Prostate gland (tissue), 2 donors: Measurements from ENCODE around the gene FAM50B.

Experiments
- POLR2A ChIP-seq: fragments of 450-650 bp; IDR thresholded peaks from one replicate; pipeline ENCODE4 v1.6.1; 2016; ENCODE audit warnings: antibody characterized with exemption, mild to moderate bottlenecking
- POLR2AphosphoS5 ChIP-seq: sonication (generic); formaldehyde crosslinking; IDR thresholded peaks from one replicate; pipeline ENCODE4 v1.6.1; 2017; ENCODE audit warnings: antibody characterized with exemption
- TF ChIP-seq, protein P1 (sequence below), 4 experiments: fragments of 200-600 bp in 2 of 4; fragments of 450-650 bp in 2 of 4; sonication (generic) in 2 of 4; IDR thresholded peaks; 1 replicate in 3 of 4; 2 replicates in 1 of 4; pipeline ENCODE4 v1.5.1; 2016 to 2019; ENCODE audit warnings: antibody characterized with exemption in 4 of 4, mild to moderate bottlenecking in 2 of 4, moderate library complexity in 2 of 4

DNA sequence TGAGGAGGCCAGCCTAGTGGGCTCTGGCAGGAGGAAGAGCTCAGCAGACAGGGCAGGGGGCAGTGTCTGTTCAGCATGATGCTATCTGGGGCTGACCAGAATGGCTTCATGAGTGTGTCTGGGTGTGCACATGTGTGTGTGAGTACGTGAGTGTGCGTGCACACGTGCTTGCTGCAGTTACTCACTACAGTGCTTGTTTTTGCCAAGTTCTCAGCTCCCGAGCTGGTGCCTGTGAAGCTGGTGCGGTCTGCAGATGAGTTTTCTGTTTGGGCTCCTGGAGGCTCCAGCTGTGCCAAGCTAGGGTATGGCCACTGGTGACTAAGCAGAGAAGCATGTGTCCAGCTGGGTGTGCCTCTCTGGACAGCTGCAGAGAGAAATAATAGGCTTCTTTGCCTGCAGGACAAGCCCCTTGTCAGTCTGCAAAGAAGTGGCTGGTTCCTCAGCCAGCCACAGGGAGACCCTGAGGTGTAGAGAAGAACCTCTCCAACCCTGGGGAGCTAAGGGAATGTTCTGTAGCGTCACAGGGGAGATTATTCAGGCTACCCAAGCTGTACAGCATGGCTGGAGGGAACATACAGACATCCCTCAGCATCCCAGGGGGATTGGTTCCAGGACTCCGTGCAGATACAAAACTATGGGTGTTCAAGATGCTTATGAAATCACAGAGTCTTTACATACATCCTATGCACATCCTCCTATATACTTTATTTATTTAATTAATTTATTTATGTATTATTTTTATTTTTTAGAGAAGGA, 40.2 kb upstream of the FAM50B start:
- TF ChIP-seq, protein P1, sequence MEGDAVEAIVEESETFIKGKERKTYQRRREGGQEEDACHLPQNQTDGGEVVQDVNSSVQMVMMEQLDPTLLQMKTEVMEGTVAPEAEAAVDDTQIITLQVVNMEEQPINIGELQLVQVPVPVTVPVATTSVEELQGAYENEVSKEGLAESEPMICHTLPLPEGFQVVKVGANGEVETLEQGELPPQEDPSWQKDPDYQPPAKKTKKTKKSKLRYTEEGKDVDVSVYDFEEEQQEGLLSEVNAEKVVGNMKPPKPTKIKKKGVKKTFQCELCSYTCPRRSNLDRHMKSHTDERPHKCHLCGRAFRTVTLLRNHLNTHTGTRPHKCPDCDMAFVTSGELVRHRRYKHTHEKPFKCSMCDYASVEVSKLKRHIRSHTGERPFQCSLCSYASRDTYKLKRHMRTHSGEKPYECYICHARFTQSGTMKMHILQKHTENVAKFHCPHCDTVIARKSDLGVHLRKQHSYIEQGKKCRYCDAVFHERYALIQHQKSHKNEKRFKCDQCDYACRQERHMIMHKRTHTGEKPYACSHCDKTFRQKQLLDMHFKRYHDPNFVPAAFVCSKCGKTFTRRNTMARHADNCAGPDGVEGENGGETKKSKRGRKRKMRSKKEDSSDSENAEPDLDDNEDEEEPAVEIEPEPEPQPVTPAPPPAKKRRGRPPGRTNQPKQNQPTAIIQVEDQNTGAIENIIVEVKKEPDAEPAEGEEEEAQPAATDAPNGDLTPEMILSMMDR (IDR thresholded peaks at IDR 0.05) = no peak
- TF ChIP-seq POLR2AphosphoS5 = peak; percentile 16
- no peak for TF ChIP-seq POLR2A
